GM10266 (cell line): Measurements from ENCODE around the gene LSAMP.

Experiments
- DNase-seq: peaks from one replicate; pipeline ENCODE4 v3.0.0; 2012; ENCODE audit errors: extremely low spot score
- TF ChIP-seq, protein P1 (sequence below): IDR thresholded peaks from 2 replicates; pipeline ENCODE4 v1.5.1; 2012; ENCODE audit warnings: mild to moderate bottlenecking, low read depth; ENCODE audit not compliant: control insufficient read depth, insufficient read depth; ENCODE audit errors: missing control alignments

LSAMP gene

GRCh38 chr3:116413319-116413718 is 32.0 kb downstream of the LSAMP start:
- no peak for DNase-seq
- TF ChIP-seq, protein P1, sequence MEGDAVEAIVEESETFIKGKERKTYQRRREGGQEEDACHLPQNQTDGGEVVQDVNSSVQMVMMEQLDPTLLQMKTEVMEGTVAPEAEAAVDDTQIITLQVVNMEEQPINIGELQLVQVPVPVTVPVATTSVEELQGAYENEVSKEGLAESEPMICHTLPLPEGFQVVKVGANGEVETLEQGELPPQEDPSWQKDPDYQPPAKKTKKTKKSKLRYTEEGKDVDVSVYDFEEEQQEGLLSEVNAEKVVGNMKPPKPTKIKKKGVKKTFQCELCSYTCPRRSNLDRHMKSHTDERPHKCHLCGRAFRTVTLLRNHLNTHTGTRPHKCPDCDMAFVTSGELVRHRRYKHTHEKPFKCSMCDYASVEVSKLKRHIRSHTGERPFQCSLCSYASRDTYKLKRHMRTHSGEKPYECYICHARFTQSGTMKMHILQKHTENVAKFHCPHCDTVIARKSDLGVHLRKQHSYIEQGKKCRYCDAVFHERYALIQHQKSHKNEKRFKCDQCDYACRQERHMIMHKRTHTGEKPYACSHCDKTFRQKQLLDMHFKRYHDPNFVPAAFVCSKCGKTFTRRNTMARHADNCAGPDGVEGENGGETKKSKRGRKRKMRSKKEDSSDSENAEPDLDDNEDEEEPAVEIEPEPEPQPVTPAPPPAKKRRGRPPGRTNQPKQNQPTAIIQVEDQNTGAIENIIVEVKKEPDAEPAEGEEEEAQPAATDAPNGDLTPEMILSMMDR = no peak

GRCh38 chr3:116408473-116408872 is 36.8 kb downstream of the LSAMP start:
- TF ChIP-seq, protein P1 = no peak
- no peak for DNase-seq

- no peak for DNase-seq
- TF ChIP-seq, protein P1 = no peak
Observed at GRCh38 chr3:116405231-116405630, 40.1 kb downstream of the LSAMP start.

GRCh38 chr3:116399701-116400226 is 45.5 kb downstream of the LSAMP start:
- TF ChIP-seq, protein P1 = no peak
- no peak for DNase-seq

- TF ChIP-seq, protein P1 = no peak
- no peak for DNase-seq
Observed at GRCh38 chr3:116394365-116394764, 50.9 kb downstream of the LSAMP start.

DNA sequence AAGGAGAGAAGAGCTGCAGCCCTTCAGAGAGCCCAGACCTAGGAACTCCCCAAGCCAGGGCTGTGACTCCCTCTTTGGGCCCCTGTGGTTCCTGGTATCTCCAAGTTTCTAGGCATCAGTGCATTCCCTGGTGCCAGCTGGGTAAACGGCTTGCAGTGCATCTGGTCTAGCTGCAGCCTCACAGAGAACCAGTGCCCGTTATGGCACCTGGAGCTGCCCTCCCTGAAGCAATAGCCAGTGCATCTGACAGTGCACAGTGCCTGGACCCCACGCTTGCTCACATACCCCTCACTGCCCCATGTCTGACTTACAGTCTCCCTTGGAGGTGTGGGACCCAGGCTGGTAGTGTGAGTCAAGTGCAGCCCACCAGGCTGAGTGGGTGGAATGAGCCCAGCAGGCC is 52.1 kb downstream of the LSAMP start:
- TF ChIP-seq, protein P1 = no peak
- no peak for DNase-seq

- TF ChIP-seq, protein P1 = no peak
- DNase-seq = no peak
Observed at GRCh38 chr3:116392291-116392690, 53.0 kb downstream of the LSAMP start.
